ENCODE results near the gene ARHGEF19. TPM values are rescaled to one million over a fixed set of nuclear protein-coding genes. Genes with fewer than 3 reads are reported as not detected.
A peak's percentile ranks its signal among the peaks of the same experiment; 100 is the strongest.

ARHGEF19 gene
- total and polyA plus RNA-seq, 7 donors, result 0.99 to 2.4 (median 1.3) TPM

DNA sequence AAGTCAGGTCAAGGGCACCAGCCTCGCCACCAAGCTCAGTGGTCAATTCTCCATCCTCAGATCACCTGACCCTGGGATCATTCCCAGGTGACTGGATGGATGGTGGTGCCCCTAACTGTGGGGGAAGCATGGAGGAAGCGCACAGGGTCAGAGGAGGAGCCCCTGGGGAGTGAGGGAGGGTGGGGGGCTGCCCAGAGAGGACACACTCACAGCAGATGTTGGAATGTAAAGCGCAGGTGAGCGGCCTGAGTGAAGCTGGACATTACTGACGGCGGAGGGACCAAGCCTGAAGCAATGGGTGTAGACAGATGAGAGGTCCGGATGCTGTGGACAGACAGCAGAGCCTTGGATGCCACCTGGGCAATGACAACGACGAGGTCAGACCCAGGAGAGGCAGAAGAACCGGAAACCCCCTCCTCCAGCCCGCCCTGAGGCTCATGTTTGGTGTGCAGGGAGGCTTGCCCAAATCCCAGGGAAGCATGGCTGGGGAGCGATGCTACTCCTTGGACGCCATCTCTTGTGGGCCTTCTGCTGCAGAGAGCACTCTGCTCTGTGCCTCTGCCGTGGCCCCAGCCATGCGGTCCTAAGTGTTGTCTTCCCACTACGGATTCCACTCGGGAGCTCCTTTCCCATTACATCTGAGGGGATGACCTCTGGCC is 30.2 kb upstream of the ARHGEF19 start:
- TF ChIP-seq, protein P1, sequence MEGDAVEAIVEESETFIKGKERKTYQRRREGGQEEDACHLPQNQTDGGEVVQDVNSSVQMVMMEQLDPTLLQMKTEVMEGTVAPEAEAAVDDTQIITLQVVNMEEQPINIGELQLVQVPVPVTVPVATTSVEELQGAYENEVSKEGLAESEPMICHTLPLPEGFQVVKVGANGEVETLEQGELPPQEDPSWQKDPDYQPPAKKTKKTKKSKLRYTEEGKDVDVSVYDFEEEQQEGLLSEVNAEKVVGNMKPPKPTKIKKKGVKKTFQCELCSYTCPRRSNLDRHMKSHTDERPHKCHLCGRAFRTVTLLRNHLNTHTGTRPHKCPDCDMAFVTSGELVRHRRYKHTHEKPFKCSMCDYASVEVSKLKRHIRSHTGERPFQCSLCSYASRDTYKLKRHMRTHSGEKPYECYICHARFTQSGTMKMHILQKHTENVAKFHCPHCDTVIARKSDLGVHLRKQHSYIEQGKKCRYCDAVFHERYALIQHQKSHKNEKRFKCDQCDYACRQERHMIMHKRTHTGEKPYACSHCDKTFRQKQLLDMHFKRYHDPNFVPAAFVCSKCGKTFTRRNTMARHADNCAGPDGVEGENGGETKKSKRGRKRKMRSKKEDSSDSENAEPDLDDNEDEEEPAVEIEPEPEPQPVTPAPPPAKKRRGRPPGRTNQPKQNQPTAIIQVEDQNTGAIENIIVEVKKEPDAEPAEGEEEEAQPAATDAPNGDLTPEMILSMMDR (IDR thresholded peaks at IDR 0.05), result no peak
- 78 to 84% (median 80%) methylated on average over 17 of the region's 17 CpGs for WGBS, 3 donors
- DNase-seq (no peak), ATAC-seq (no peak)
- H3K27me3 ChIP-seq (ENCODE audit: insufficient read depth in 3 of 3, low read length in 2 of 3), result no peaks in the 10 kb centered on the region
- intact Hi-C loops (cut with DNase I), result loop anchor here in 1 of 2 donors (2.0 to 10.0 kb wide), 3 partner anchors 16 to 165 kb away; partner anchors contain the start of gene FBXO42
- H3K36me3 ChIP-seq (ENCODE audit: insufficient read depth in 1 of 2, low read depth in 1 of 2), result peaks cover 0 to 10% of the 10 kb centered on the region in 2 donors
- peaks cover 9% of the 10 kb centered on the region for H3K4me1 ChIP-seq
- no peak overlapping the region for H3K4me3 ChIP-seq
- no peaks in the 10 kb centered on the region for H3K9me3 ChIP-seq
- H3K27ac ChIP-seq, result no peak overlapping the region

DNA sequence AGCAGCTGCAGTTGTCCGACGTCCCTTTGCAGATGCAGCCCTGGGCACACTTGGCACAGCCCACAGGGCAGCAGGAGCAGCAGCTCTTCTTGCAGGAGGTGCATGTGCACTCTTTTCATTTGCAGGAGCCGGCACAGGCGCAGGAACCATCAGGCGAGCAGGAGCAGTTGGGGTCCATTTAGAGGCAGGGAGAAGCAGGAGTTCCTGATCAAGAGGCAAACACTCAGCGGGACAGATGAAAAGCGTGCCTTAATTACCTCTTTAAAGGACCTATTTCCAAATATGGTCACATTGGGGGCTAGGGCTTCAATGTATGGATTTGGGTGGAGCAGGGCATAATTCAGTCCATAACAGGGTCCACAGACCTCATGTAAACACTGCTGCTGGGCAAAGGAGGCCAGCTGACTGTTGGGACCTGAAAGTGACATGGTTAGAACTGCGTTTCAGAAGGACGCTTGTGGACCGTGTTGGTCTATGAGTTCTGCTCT is 28.8 kb upstream of the ARHGEF19 start:
- DNase-seq, result no peak
- Histone ChIP-seq H3K36me3 (ENCODE audit: insufficient read depth in 1 of 2, low read depth in 1 of 2) (peaks cover 0 to 7% of the 10 kb centered on the region in 2 donors), H3K4me1 (peaks cover 11% of the 10 kb centered on the region), H3K4me3 (no peak overlapping the region), H3K27ac (no peak overlapping the region), H3K27me3 (ENCODE audit: insufficient read depth in 3 of 3, low read length in 2 of 3) (no peaks in the 10 kb centered on the region), H3K9me3 (no peaks in the 10 kb centered on the region)
- TF ChIP-seq, protein P1 (IDR thresholded peaks at IDR 0.05), result no peak
- no peak for ATAC-seq
- 55 to 58% (median 57%) methylated on average over 10 of the region's 10 CpGs for WGBS, 3 donors
- intact Hi-C loops (cut with DNase I), result loop anchor here in 1 of 2 donors (5.0 to 10.0 kb wide), 2 partner anchors 114 to 164 kb away; partner anchors contain the start of gene FBXO42

DNA sequence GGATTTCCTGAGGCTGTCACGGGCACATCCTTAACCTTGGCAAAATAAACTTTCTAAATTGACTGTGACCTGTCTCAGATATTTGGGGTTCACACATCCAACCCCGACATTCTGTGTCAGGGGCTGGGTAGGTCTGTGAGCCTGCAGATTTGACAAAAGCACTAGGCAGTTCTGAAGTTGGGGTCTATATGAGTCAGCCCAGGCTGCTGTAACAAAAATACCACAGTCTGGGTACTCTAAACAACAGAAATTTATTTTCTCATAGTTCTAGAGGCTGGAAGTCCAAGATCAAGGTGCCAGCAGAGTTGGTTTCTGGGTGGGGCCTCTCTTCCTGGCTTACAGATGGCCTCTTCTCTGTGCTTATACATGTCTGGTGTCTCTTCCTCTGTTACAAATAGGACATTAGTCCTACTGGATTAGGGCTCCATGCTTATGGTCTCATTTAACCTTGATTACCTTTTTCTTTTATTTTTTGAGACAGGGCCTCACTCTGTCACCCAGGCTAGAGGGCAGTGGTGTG is 27.6 kb upstream of the ARHGEF19 start:
- WGBS, 3 donors, result 86 to 90% (median 88%) methylated on average over 2 of the region's 2 CpGs
- no peaks in the 10 kb centered on the region for H3K27me3 ChIP-seq (ENCODE audit: insufficient read depth in 3 of 3, low read length in 2 of 3)

DNA sequence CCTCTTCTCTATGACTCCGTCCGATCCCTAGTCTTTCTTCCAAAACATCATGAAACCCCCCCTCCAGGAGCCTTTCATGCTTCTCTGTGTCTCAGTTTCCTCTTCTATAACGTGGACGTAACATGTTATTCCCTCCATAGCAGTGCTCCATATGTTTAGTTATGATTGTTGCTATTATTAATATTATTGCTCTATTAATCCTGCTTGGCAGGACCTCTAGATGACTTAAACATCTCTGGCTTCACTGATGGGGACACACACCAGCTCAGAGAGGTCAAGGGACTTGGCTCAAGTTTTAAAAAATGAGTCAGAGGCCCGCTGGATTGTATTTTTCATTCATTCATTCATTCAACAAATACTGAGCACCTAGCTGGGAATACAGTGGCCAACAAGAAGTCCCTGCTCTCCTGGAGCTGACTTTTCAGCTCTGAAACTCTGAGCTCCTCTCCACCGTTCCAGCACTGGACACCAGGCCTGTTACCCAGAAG is 24.9 kb upstream of the ARHGEF19 start:
- Histone ChIP-seq H3K4me3 (peak overlapping the region; percentile 70), H3K9me3 (no peaks in the 10 kb centered on the region), H3K27me3 (ENCODE audit: insufficient read depth in 3 of 3, low read length in 2 of 3) (no peaks in the 10 kb centered on the region), H3K4me1 (peaks cover 11% of the 10 kb centered on the region), H3K36me3 (ENCODE audit: insufficient read depth in 1 of 2, low read depth in 1 of 2) (no peaks in the 10 kb centered on the region), H3K27ac (peak overlapping the region; percentile 82)
- TF ChIP-seq, protein P1 (IDR thresholded peaks at IDR 0.05), result no peak
- WGBS, 3 donors, result 33 to 44% (median 35%) methylated on average over 6 of the region's 6 CpGs
- ATAC-seq (no peak), DNase-seq (no peak)
- intact Hi-C loops (cut with DNase I), result no loop called here

More for the DNA sequence above, 27.6 kb upstream of the ARHGEF19 start:
- H3K4me1 ChIP-seq, result peaks cover 15% of the 10 kb centered on the region
- TF ChIP-seq, protein P1 (IDR thresholded peaks at IDR 0.05), result no peak
- DNase-seq (no peak), ATAC-seq (no peak)
- intact Hi-C loops (cut with DNase I), result loop anchor here in 1 of 2 donors (5.0 to 10.0 kb wide), 2 partner anchors 115 to 163 kb away; partner anchors contain the start of gene FBXO42
- no peaks in the 10 kb centered on the region for H3K36me3 ChIP-seq (ENCODE audit: insufficient read depth in 1 of 2, low read depth in 1 of 2)
- no peak overlapping the region for H3K27ac ChIP-seq
- H3K4me3 ChIP-seq, result no peak overlapping the region
- H3K9me3 ChIP-seq, result no peaks in the 10 kb centered on the region
